AML-193 (cell line): ENCODE results near the gene PRMT7.
A peak's percentile ranks its signal among the peaks of the same experiment; 100 is the strongest.

Experiments used
- DNase-seq, 2 experiments: peaks; one replicate each; lab custom pipeline; 2025; lab: John Stamatoyannopoulos, UW

Gene PRMT7

GRCh38 chr16:68306633-68307032, 4.2 kb upstream of the PRMT7 start:
- no peak for DNase-seq

GRCh38 chr16:68309799-68310198, 1.0 kb upstream of the PRMT7 start:
- peak in 1 of 2 experiments; percentile 17 for DNase-seq

GRCh38 chr16:68310437-68310773, 414 bp upstream of the PRMT7 start:
- DNase-seq = no peak

GRCh38 chr16:68313116-68313515, 2.3 kb downstream of the PRMT7 start:
- DNase-seq = no peak

- DNase-seq = no peak
Observed at GRCh38 chr16:68319185-68319908, 8.5 kb downstream of the PRMT7 start.

GRCh38 chr16:68324336-68324735, 13.5 kb downstream of the PRMT7 start:
- DNase-seq = no peak

- no peak for DNase-seq
Observed at GRCh38 chr16:68324780-68325357, 14.1 kb downstream of the PRMT7 start.

GRCh38 chr16:68328151-68328859, 17.5 kb downstream of the PRMT7 start:
- DNase-seq = peak; percentile 72 to 76

- no peak for DNase-seq
Observed at GRCh38 chr16:68328860-68329390, 18.1 kb downstream of the PRMT7 start.

GRCh38 chr16:68331879-68332410, 21.1 kb downstream of the PRMT7 start:
- DNase-seq = no peak

GRCh38 chr16:68332411-68333121, 21.7 kb downstream of the PRMT7 start:
- DNase-seq = peak; percentile 96 to 97

- DNase-seq = no peak
Observed at GRCh38 chr16:68335175-68335574, 24.4 kb downstream of the PRMT7 start.

- no peak for DNase-seq
Observed at GRCh38 chr16:68338326-68339119, 27.7 kb downstream of the PRMT7 start.

GRCh38 chr16:68339214-68339613, 28.4 kb downstream of the PRMT7 start:
- DNase-seq = no peak

- DNase-seq = no peak
Observed at GRCh38 chr16:68342620-68343019, 31.8 kb downstream of the PRMT7 start.

- DNase-seq = no peak
Observed at GRCh38 chr16:68343137-68343536, 32.3 kb downstream of the PRMT7 start.

GRCh38 chr16:68344252-68344651, 33.4 kb downstream of the PRMT7 start:
- DNase-seq = no peak

GRCh38 chr16:68345351-68345810, 34.6 kb downstream of the PRMT7 start:
- DNase-seq = no peak

- DNase-seq = no peak
Observed at GRCh38 chr16:68345958-68346635, 35.3 kb downstream of the PRMT7 start.

- DNase-seq = no peak
Observed at GRCh38 chr16:68346892-68347480, 36.2 kb downstream of the PRMT7 start.
